ENCODE results near the gene MACROD1. TPM values are rescaled to one million over a fixed set of nuclear protein-coding genes. Genes with fewer than 3 reads are reported as not detected.

Gene MACROD1
- total and polyA plus RNA-seq, 9 of the 15 experiments (the other 6 are each of a cell fraction or from before 2014, with no cell fraction given): 1.1 to 60.0 (median 26.4) TPM

- TF ChIP-seq PHB2 (IDR thresholded peaks at IDR 0.05; ENCODE audit: low read depth) (no peak), ZNF311 (CRISPR knock-in tag; IDR thresholded peaks at IDR 0.05) (no peak), SETDB1 (IDR thresholded peaks at IDR 0.05; ENCODE audit: low read length) (no peak), XRCC5 (IDR thresholded peaks at IDR 0.05; ENCODE audit: low read depth, low read length) (no peak), CHD1 (IDR thresholded peaks at IDR 0.05; ENCODE audit: low read length) (no peak), ZFP1 (CRISPR knock-in tag; IDR thresholded peaks at IDR 0.05) (no peak), TCF7 (IDR thresholded peaks at IDR 0.05; ENCODE audit: borderline replicate concordance) (no peak), ZC3H4 (CRISPR knock-in tag; IDR thresholded peaks at IDR 0.05; ENCODE audit: borderline replicate concordance) (no peak)
Measured at GRCh38 chr11:64072403-64072802, 93.5 kb downstream of the MACROD1 start (continued).

- FAIRE-seq: no peak
- Histone ChIP-seq H2AFZ (ENCODE audit: low read depth, low read length) (no peak overlapping the region), H3K9me1 (ENCODE audit: control insufficient read depth, insufficient read depth, low read length) (no peaks in the 10 kb centered on the region), H3K9ac (ENCODE audit: insufficient read depth in 1 of 2, low read depth in 2 of 2, low read length in 2 of 2) (no peak overlapping the region; a peak in 1 of 4 replicates), H3K27ac (ENCODE audit: extremely low read depth, low read depth, low read length) (no peak overlapping the region), H3K4me3 (no peak overlapping the region), H3K9me3 (replicated peaks; ENCODE audit: control insufficient read depth, insufficient read depth, low read depth, low read length) (no peaks in the 10 kb centered on the region), H3K4me2 (ENCODE audit: insufficient read depth, low read length) (no peak overlapping the region), H4K20me1 (replicated peaks; ENCODE audit: control insufficient read depth, insufficient read depth, low read length) (peaks cover 31% of the 10 kb centered on the region), H3K27me3 (ENCODE audit: control insufficient read depth in 2 of 2, insufficient read depth in 2 of 2, low read length in 2 of 2) (no peaks in the 10 kb centered on the region), H3K4me1 (replicated peaks in 1 of 2; ENCODE audit: control insufficient read depth in 2 of 2, insufficient read depth in 2 of 2, low read length in 2 of 2) (peaks cover 6 to 43% of the 10 kb centered on the region in 2 experiments; a peak in 4 of 5 replicates), H3K79me2 (ENCODE audit: control insufficient read depth, insufficient read depth, low read length) (no peaks in the 10 kb centered on the region), H3K36me3 (ENCODE audit: control insufficient read depth, insufficient read depth, low read length) (no peaks in the 10 kb centered on the region)
- TF ChIP-seq ZBTB33 (CRISPR knock-in tag; IDR thresholded peaks at IDR 0.05): peak; percentile 84
- TF ChIP-seq NFYB (IDR thresholded peaks at IDR 0.05; ENCODE audit: extremely low read depth, insufficient read length): no peak
- in situ Hi-C loops (cut with MboI) (no loop called here), intact Hi-C loops (cut with micrococcal nuclease) (no loop called here)
- ATAC-seq: no peak
- BruUV-seq (replicated peaks): no TSS peak
- POLR2A ChIA-PET: no interaction called here
- CTCF ChIA-PET (ENCODE audit: low intra/inter-chr PET ratio): no interaction called here
- 81% methylated on average over 16 of the region's 20 CpGs for WGBS (ENCODE audit: insufficient coverage, low coverage, missing lambda C conversion rate)
- no peak for DNase-seq (ENCODE audit: extremely low read depth in 1 of 4, low spot score in 3 of 4)
Measured at GRCh38 chr11:64071849-64072248, 94.1 kb downstream of the MACROD1 start.
